Measurements from ENCODE around the gene RBM6.
"Not testable (repeated sequence)": the region's sequence is repeated elsewhere in the genome, so short reads cannot be mapped to it uniquely, and the experiment has no call there.

- TF ChIP-seq, protein P1, sequence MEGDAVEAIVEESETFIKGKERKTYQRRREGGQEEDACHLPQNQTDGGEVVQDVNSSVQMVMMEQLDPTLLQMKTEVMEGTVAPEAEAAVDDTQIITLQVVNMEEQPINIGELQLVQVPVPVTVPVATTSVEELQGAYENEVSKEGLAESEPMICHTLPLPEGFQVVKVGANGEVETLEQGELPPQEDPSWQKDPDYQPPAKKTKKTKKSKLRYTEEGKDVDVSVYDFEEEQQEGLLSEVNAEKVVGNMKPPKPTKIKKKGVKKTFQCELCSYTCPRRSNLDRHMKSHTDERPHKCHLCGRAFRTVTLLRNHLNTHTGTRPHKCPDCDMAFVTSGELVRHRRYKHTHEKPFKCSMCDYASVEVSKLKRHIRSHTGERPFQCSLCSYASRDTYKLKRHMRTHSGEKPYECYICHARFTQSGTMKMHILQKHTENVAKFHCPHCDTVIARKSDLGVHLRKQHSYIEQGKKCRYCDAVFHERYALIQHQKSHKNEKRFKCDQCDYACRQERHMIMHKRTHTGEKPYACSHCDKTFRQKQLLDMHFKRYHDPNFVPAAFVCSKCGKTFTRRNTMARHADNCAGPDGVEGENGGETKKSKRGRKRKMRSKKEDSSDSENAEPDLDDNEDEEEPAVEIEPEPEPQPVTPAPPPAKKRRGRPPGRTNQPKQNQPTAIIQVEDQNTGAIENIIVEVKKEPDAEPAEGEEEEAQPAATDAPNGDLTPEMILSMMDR (IDR thresholded peaks at IDR 0.05): not testable (repeated sequence)
- not testable (repeated sequence) for TF ChIP-seq POLR2A (IDR thresholded peaks at IDR 0.05)
Observed at GRCh38 chr3:49904448-49904847, 35.5 kb upstream of the RBM6 start.

Measured in body of pancreas (tissue), 4 donors.